ENCODE measurements around the gene GLS2. TPM values are rescaled to one million over a fixed set of nuclear protein-coding genes. Genes with fewer than 3 reads are reported as not detected.
"Not testable (repeated sequence)": the region's sequence is repeated elsewhere in the genome, so short reads cannot be mapped to it uniquely, and the experiment has no call there.

The GLS2 gene
- total and polyA plus RNA-seq, 3 experiments from 2014 or later, result 2.3 to 3.2 (median 2.5) TPM

- H3K4me1 Mint-ChIP-seq; H3K4me1 ChIP-seq (ENCODE audit: insufficient read depth, low read length); H3K27me3 ChIP-seq (ENCODE audit: insufficient read depth, low read length, poor library complexity, severe bottlenecking); H3K9me3 ChIP-seq (ENCODE audit: low read length); H3K27ac ChIP-seq (ENCODE audit: low read depth, low read length); H3K9me3 Mint-ChIP-seq; H3K36me3 Mint-ChIP-seq; H3K27ac Mint-ChIP-seq; POLR2A ChIA-PET; H3K27me3 Mint-ChIP-seq; H3K4me3 ChIP-seq (ENCODE audit: low read length); DNase-seq; CTCF ChIA-PET; H3K36me3 ChIP-seq (ENCODE audit: insufficient read depth, low read length): not testable (repeated sequence)
- peak overlapping the region in 1 of 7 donors; percentile 36 for H3K4me3 Mint-ChIP-seq
Measured at GRCh38 chr12:56499452-56499851, 11.5 kb upstream of the GLS2 start.

- H3K36me3 Mint-ChIP-seq; H3K4me3 ChIP-seq (ENCODE audit: low read length); H3K36me3 ChIP-seq (ENCODE audit: insufficient read depth, low read length); POLR2A ChIA-PET; H3K4me1 ChIP-seq (ENCODE audit: insufficient read depth, low read length); H3K27ac Mint-ChIP-seq; H3K27me3 ChIP-seq (ENCODE audit: insufficient read depth, low read length, poor library complexity, severe bottlenecking); H3K4me3 Mint-ChIP-seq; H3K27me3 Mint-ChIP-seq; CTCF ChIA-PET; DNase-seq; H3K27ac ChIP-seq (ENCODE audit: low read depth, low read length); H3K9me3 Mint-ChIP-seq; H3K9me3 ChIP-seq (ENCODE audit: low read length); H3K4me1 Mint-ChIP-seq: not testable (repeated sequence)
Measured at GRCh38 chr12:56498126-56498902, 10.4 kb upstream of the GLS2 start.

GRCh38 chr12:56496704-56497103 lies 8.7 kb upstream of the GLS2 start:
- H3K4me3 ChIP-seq (ENCODE audit: low read length); H3K9me3 ChIP-seq (ENCODE audit: low read length); H3K27ac ChIP-seq (ENCODE audit: low read depth, low read length); H3K27me3 ChIP-seq (ENCODE audit: insufficient read depth, low read length, poor library complexity, severe bottlenecking); POLR2A ChIA-PET; H3K9me3 Mint-ChIP-seq; H3K4me1 Mint-ChIP-seq; H3K36me3 Mint-ChIP-seq; H3K36me3 ChIP-seq (ENCODE audit: insufficient read depth, low read length); H3K27me3 Mint-ChIP-seq; H3K4me1 ChIP-seq (ENCODE audit: insufficient read depth, low read length): not testable (repeated sequence)
- Mint-ChIP-seq H3K4me3 (peak overlapping the region in 4 of 7 donors; percentile 11 to 65 (median 60)), H3K27ac (peak overlapping the region in 2 of 8 donors; percentile 22 to 47)
- DNase-seq, result peak in 4 of 5 donors; percentile 15 to 55 (median 47)
- CTCF ChIA-PET, result interaction anchor here (1.3 to 1.7 kb wide), 2 partner anchors 8 to 26 kb away, joined by 5 read pairs; partner anchors contain the start of gene GLS2

GRCh38 chr12:56494481-56494880 lies 6.5 kb upstream of the GLS2 start:
- H3K9me3 ChIP-seq (ENCODE audit: low read length); H3K4me3 ChIP-seq (ENCODE audit: low read length); H3K27me3 ChIP-seq (ENCODE audit: insufficient read depth, low read length, poor library complexity, severe bottlenecking); CTCF ChIA-PET; H3K9me3 Mint-ChIP-seq; POLR2A ChIA-PET; H3K36me3 Mint-ChIP-seq; DNase-seq; H3K27ac Mint-ChIP-seq; H3K4me3 Mint-ChIP-seq; H3K36me3 ChIP-seq (ENCODE audit: insufficient read depth, low read length); H3K4me1 Mint-ChIP-seq; H3K4me1 ChIP-seq (ENCODE audit: insufficient read depth, low read length); H3K27ac ChIP-seq (ENCODE audit: low read depth, low read length): not testable (repeated sequence)
- H3K27me3 Mint-ChIP-seq, result peaks cover 10 to 26% of the 10 kb centered on the region in 2 donors

- H3K9me3 ChIP-seq (ENCODE audit: low read length); H3K4me3 Mint-ChIP-seq; H3K9me3 Mint-ChIP-seq; H3K4me3 ChIP-seq (ENCODE audit: low read length); H3K27ac Mint-ChIP-seq; DNase-seq; H3K4me1 ChIP-seq (ENCODE audit: insufficient read depth, low read length); H3K4me1 Mint-ChIP-seq; H3K36me3 Mint-ChIP-seq; H3K27ac ChIP-seq (ENCODE audit: low read depth, low read length); H3K36me3 ChIP-seq (ENCODE audit: insufficient read depth, low read length); CTCF ChIA-PET; POLR2A ChIA-PET; H3K27me3 ChIP-seq (ENCODE audit: insufficient read depth, low read length, poor library complexity, severe bottlenecking): not testable (repeated sequence)
- peaks cover 10 to 28% of the 10 kb centered on the region in 2 donors for H3K27me3 Mint-ChIP-seq
Measured at GRCh38 chr12:56494106-56494415, 6.1 kb upstream of the GLS2 start.

GRCh38 chr12:56493409-56494105 lies 5.6 kb upstream of the GLS2 start:
- H3K27me3 ChIP-seq (ENCODE audit: insufficient read depth, low read length, poor library complexity, severe bottlenecking); POLR2A ChIA-PET; H3K27ac ChIP-seq (ENCODE audit: low read depth, low read length); H3K9me3 ChIP-seq (ENCODE audit: low read length); H3K9me3 Mint-ChIP-seq; H3K4me3 Mint-ChIP-seq; H3K4me3 ChIP-seq (ENCODE audit: low read length); CTCF ChIA-PET; H3K27ac Mint-ChIP-seq; DNase-seq; H3K36me3 ChIP-seq (ENCODE audit: insufficient read depth, low read length); H3K4me1 ChIP-seq (ENCODE audit: insufficient read depth, low read length); H3K36me3 Mint-ChIP-seq: not testable (repeated sequence)
- Mint-ChIP-seq H3K27me3 (peaks cover 10 to 32% of the 10 kb centered on the region in 2 donors), H3K4me1 (peaks cover 4 to 11% (median 5%) of the 10 kb centered on the region in 3 donors)

GRCh38 chr12:56490360-56490759 lies 2.4 kb upstream of the GLS2 start:
- Mint-ChIP-seq H3K27ac (peak overlapping the region in 1 of 8 donors; percentile 8), H3K36me3 (peaks cover 0 to 3% (median 0%) of the 10 kb centered on the region in 3 donors), H3K4me3 (peak overlapping the region in 1 of 7 donors; percentile 8), H3K9me3 (peaks cover 0 to 3% (median 0%) of the 10 kb centered on the region in 5 donors), H3K4me1 (peaks cover 12 to 20% (median 18%) of the 10 kb centered on the region in 3 donors), H3K27me3 (peaks cover 12 to 36% of the 10 kb centered on the region in 2 donors)
- no peak overlapping the region for H3K27ac ChIP-seq (ENCODE audit: low read depth, low read length)
- H3K9me3 ChIP-seq (ENCODE audit: low read length), result no peaks in the 10 kb centered on the region
- H3K27me3 ChIP-seq (ENCODE audit: insufficient read depth, low read length, poor library complexity, severe bottlenecking), result peaks cover 4% of the 10 kb centered on the region
- no peak for DNase-seq
- H3K4me3 ChIP-seq (ENCODE audit: low read length), result no peak overlapping the region
- POLR2A ChIA-PET, result no interaction called here
- H3K36me3 ChIP-seq (ENCODE audit: insufficient read depth, low read length), result no peaks in the 10 kb centered on the region
- CTCF ChIA-PET, result interaction anchor here (1.3 kb wide), 1 partner anchor 10 kb away, joined by 3 read pairs; no protein-coding TSS in a partner anchor
- peaks cover 10% of the 10 kb centered on the region for H3K4me1 ChIP-seq (ENCODE audit: insufficient read depth, low read length)

- Mint-ChIP-seq H3K27ac (peak overlapping the region in 5 of 8 donors; percentile 55 to 87 (median 81)), H3K9me3 (peaks cover 0 to 3% (median 0%) of the 10 kb centered on the region in 5 donors), H3K27me3 (peaks cover 12 to 31% of the 10 kb centered on the region in 2 donors), H3K36me3 (peaks cover 0 to 3% (median 0%) of the 10 kb centered on the region in 3 donors), H3K4me3 (peak overlapping the region; percentile 80 to 95 (median 89)), H3K4me1 (peaks cover 12 to 20% (median 18%) of the 10 kb centered on the region in 3 donors)
- POLR2A ChIA-PET, result interaction anchor here (1.9 kb wide), 1 partner anchor 19 kb away, joined by 9 read pairs; the partner anchor contains the start of gene SPRYD4
- Histone ChIP-seq H3K9me3 (ENCODE audit: low read length) (no peaks in the 10 kb centered on the region), H3K27me3 (ENCODE audit: insufficient read depth, low read length, poor library complexity, severe bottlenecking) (peaks cover 4% of the 10 kb centered on the region), H3K27ac (ENCODE audit: low read depth, low read length) (no peak overlapping the region), H3K4me1 (ENCODE audit: insufficient read depth, low read length) (peaks cover 10% of the 10 kb centered on the region), H3K4me3 (ENCODE audit: low read length) (peak overlapping the region; percentile 78), H3K36me3 (ENCODE audit: insufficient read depth, low read length) (no peaks in the 10 kb centered on the region)
- peak in 3 of 5 donors; percentile 14 to 54 (median 29) for DNase-seq
- CTCF ChIA-PET, result interaction anchor here (1.5 kb wide), 1 partner anchor 9 kb away, joined by 5 read pairs; no protein-coding TSS in a partner anchor
Measured at GRCh38 chr12:56487448-56488040, 417 bp downstream of the GLS2 start.

Measured in CD8-positive, alpha-beta memory T cell (primary cell).